HepG2 (cell line): ENCODE data around the gene TNS1. TPM values are rescaled to one million over a fixed set of nuclear protein-coding genes. Genes with fewer than 3 reads are reported as not detected.

Source experiments
- BCL6 ChIP-seq: IDR thresholded peaks from 2 replicates; pipeline ENCODE4 v1.6.1; 2016; ENCODE audit warnings: missing genetic modification reagents, missing compliant biosample characterization
- CEBPG ChIP-seq: IDR thresholded peaks from 2 replicates; pipeline ENCODE4 v1.6.1; 2016
- MNT ChIP-seq: fragments of 450-650 bp; IDR thresholded peaks from 2 replicates; pipeline ENCODE4 v1.6.1; 2016
- NBN ChIP-seq: fragments of 450-650 bp; conservative IDR thresholded peaks from 2 replicates; pipeline ENCODE4 v1.6.1; 2017
- NFE2L1 ChIP-seq: sonication (generic); formaldehyde crosslinking; IDR thresholded peaks from 2 replicates; pipeline ENCODE4 v1.4.0; 2020; ENCODE audit warnings: missing genetic modification reagents, mild to moderate bottlenecking, borderline replicate concordance
- NFRKB ChIP-seq: fragments of 450-650 bp; IDR thresholded peaks from 2 replicates; pipeline ENCODE4 v1.6.1; 2017
- PHB2 ChIP-seq: fragments of 450-650 bp; IDR thresholded peaks from 2 replicates; pipeline ENCODE4 v1.6.1; 2018; ENCODE audit not compliant: partially characterized antibody
- PHF20 ChIP-seq: sonication (generic); formaldehyde crosslinking; IDR thresholded peaks from 2 replicates; pipeline ENCODE4 v1.5.0; 2020; ENCODE audit warnings: mild to moderate bottlenecking, missing genetic modification reagents
- RCOR2 ChIP-seq: IDR thresholded peaks from 2 replicates; pipeline ENCODE4 v1.6.1; 2016; ENCODE audit warnings: missing biosample characterization, missing genetic modification reagents
- SKI ChIP-seq: fragments of 450-650 bp; IDR thresholded peaks from one replicate; pipeline ENCODE4 v1.6.1; 2018; ENCODE audit warnings: mild to moderate bottlenecking; ENCODE audit not compliant: partially characterized antibody
- SOX6 ChIP-seq, 2 experiments: fragments of 450-650 bp in 1 of 2; sonication (generic) in 1 of 2; formaldehyde crosslinking in 1 of 2; IDR thresholded peaks; 2 replicates each; pipeline versions ENCODE4 v1.4.0 to v1.6.1; 2017 to 2020; ENCODE audit warnings: antibody characterized with exemption in 1 of 2, mild to moderate bottlenecking in 1 of 2, missing genetic modification reagents in 1 of 2
- TGIF2 ChIP-seq: IDR thresholded peaks from 2 replicates; pipeline ENCODE4 v1.6.1; 2016; ENCODE audit warnings: control low read depth, missing compliant biosample characterization
- THAP8 ChIP-seq: sonication (generic); formaldehyde crosslinking; IDR thresholded peaks from 2 replicates; pipeline ENCODE4 v1.5.1; 2020; ENCODE audit warnings: missing genetic modification reagents, mild to moderate bottlenecking, borderline replicate concordance
- ZBTB40 ChIP-seq, 2 experiments: fragments of 450-650 bp in 1 of 2; sonication (generic) in 1 of 2; formaldehyde crosslinking in 1 of 2; IDR thresholded peaks; 2 replicates each; pipeline versions ENCODE4 v1.6.1 to v1.8.0; 2016 to 2022; ENCODE audit warnings: antibody characterized with exemption in 1 of 2, mild to moderate bottlenecking in 1 of 2, missing genetic modification reagents in 1 of 2
- ZNF224 ChIP-seq: sonication (generic); formaldehyde crosslinking; IDR thresholded peaks from 2 replicates; pipeline ENCODE4 v1.5.0; 2020; ENCODE audit warnings: mild to moderate bottlenecking, missing genetic modification reagents
- ZNF232 ChIP-seq: sonication (generic); formaldehyde crosslinking; IDR thresholded peaks from 2 replicates; pipeline ENCODE4 v1.4.0; 2020; ENCODE audit warnings: missing genetic modification reagents, borderline replicate concordance
- ZNF282 ChIP-seq: fragments of 450-650 bp; IDR thresholded peaks from 2 replicates; pipeline ENCODE4 v1.6.1; 2018; ENCODE audit not compliant: partially characterized antibody
- ZNF367 ChIP-seq: sonication (generic); formaldehyde crosslinking; IDR thresholded peaks from 2 replicates; pipeline ENCODE4 v1.4.0; 2020; ENCODE audit warnings: missing genetic modification reagents, borderline replicate concordance
- ZNF670 ChIP-seq: sonication (generic); formaldehyde crosslinking; IDR thresholded peaks from 2 replicates; pipeline ENCODE4 v1.8.0; 2022; ENCODE audit warnings: mild to moderate bottlenecking, missing genetic modification reagents, borderline replicate concordance
- ZNF766 ChIP-seq: sonication (generic); formaldehyde crosslinking; IDR thresholded peaks from 2 replicates; pipeline ENCODE4 v1.5.0; 2020; ENCODE audit warnings: missing genetic modification reagents, borderline replicate concordance
- polyA plus RNA-seq, 8 experiments: library from polyadenylated mRNA; depleted of rRNA in 3 of 8; stranded (reverse) in 7 of 8; unstranded in 1 of 8; fragments of >200 nt; fragmentation: Illumina TruSeq in 4 of 8; extraction: Trizol in 4 of 8; gene quantifications; 2 replicates each; pipeline versions ENCODE4 v1.2.1 to v1.2.3, GENCODE V29; 2011 to 2016; ENCODE audit warnings: low read depth in 4 of 8, missing spikeins in 1 of 8, mixed read lengths in 1 of 8; ENCODE audit not compliant: insufficient read depth in 1 of 8
- total RNA-seq, 5 experiments: library from RNA; depleted of rRNA; stranded (reverse); fragments of >200 nt; fragmentation: Illumina TruSeq; extraction: Trizol; gene quantifications; 2 replicates each; pipeline ENCODE4 v1.2.3, GENCODE V29; 2016; ENCODE audit warnings: low read depth in 1 of 5

Gene TNS1
- total and polyA plus RNA-seq, 2 of the 13 experiments (the other 11 are each of a cell fraction or from before 2014, with no cell fraction given) = 1.9 to 118 TPM

GRCh38 chr2:218030409-218031195 is 27.8 kb upstream of the TNS1 start (continued):
- TF ChIP-seq NBN (0 out of 2 replicates have a peak, but pooled peaks have one; percentile 62), PHB2 (peak; percentile 72), SOX6 (IDR thresholded peaks at IDR 0.05) (0 out of 2 replicates have a peak, but pooled peaks have one; percentile 26), SOX6 (CRISPR knock-in tag; IDR thresholded peaks at IDR 0.05) (no peak), ZNF282 (peak; percentile 10), THAP8 (CRISPR knock-in tag) (no peak), TGIF2 (no peak), SKI (no peak), MNT (0 out of 2 replicates have a peak, but pooled peaks have one; percentile 10), NFE2L1 (CRISPR knock-in tag) (no peak), ZNF766 (CRISPR knock-in tag) (no peak), ZNF224 (no peak), NFRKB (peak; percentile 55), BCL6 (CRISPR knock-in tag) (no peak), PHF20 (CRISPR knock-in tag) (no peak), ZNF670 (CRISPR knock-in tag) (no peak), ZNF232 (CRISPR knock-in tag) (no peak), ZNF367 (CRISPR knock-in tag) (no peak), ZBTB40 (IDR thresholded peaks at IDR 0.05) (peak; percentile 22; the same call in 1 of the 2 replicates), ZBTB40 (CRISPR knock-in tag; IDR thresholded peaks at IDR 0.05) (no peak), RCOR2 (CRISPR knock-in tag) (no peak), CEBPG (CRISPR knock-in tag) (no peak)
